ENCODE results near the gene JAML.

JAML gene

DNA sequence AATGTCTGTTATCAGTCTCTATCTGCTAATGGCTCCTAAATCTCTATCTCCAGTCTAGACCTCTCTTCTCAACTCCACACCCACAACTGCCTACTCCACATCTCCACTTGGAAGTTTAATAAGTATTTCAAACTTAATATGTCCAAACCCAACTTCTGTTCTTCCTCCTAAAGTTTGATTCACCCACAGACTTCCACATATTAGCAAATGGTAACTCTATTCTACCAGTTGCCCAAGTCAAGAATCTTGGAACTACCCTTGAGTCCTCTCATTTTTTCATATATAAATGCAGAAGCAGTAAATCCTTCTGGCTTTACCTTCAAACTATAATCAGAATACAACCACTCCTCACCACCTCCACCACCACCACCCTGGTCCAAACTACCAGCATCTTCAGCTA lies 6.7 kb upstream of the JAML start:
- DNase-seq, result no peak
- TF ChIP-seq GATA1 (IDR thresholded peaks at IDR 0.05; ENCODE audit: low read depth, low read length) (no peak), POLR2A (IDR thresholded peaks at IDR 0.05; ENCODE audit: low read length) (no peak)

DNA sequence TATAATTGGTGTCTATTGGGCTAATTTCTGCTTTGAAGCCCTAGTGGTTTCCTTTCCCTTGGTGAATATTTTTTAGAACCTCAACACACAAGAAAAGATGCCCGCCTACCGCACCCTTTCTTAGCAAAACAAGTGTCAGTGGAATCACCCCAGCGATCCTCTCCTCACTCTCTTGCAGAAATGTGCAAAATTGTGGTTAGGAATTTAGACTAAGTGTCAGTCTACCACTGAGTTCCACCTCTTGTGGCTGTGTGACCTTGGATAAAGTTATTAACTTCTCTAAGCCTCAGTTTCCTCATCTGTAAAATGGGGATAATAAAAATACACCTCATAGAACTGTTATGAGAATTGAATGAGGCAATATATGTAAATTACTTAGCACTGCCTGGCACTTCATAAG lies 5.3 kb upstream of the JAML start:
- TF ChIP-seq GATA1 (IDR thresholded peaks at IDR 0.05; ENCODE audit: low read depth, low read length) (no peak), POLR2A (IDR thresholded peaks at IDR 0.05; ENCODE audit: low read length) (no peak)
- no peak for DNase-seq

DNA sequence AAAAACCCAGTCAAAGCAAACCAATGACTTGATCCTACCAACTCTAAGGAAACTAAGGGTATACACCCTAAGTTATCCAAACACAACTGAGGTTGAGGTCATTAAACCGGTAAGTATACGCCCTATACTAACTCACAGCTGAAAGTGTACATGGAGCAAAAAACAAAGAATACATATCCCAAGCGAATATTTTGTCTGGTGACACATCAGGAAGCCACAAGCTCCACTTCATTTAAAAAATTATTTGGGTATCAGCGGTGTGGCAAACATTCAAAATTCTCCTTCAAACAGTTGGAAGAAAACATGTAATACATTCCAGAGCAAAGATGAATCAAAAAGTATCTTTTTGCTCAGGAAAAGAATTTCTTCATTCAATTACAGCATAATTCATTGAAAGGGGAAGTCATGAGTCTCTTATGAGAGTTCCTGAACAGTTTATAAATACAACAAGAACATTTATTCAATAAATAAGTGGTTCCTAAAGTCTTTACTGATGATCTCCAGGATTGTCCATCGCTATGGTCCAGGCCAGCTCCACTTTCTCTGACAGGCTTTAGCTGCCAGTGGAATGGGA lies 4.5 kb upstream of the JAML start:
- no peak for DNase-seq

DNA sequence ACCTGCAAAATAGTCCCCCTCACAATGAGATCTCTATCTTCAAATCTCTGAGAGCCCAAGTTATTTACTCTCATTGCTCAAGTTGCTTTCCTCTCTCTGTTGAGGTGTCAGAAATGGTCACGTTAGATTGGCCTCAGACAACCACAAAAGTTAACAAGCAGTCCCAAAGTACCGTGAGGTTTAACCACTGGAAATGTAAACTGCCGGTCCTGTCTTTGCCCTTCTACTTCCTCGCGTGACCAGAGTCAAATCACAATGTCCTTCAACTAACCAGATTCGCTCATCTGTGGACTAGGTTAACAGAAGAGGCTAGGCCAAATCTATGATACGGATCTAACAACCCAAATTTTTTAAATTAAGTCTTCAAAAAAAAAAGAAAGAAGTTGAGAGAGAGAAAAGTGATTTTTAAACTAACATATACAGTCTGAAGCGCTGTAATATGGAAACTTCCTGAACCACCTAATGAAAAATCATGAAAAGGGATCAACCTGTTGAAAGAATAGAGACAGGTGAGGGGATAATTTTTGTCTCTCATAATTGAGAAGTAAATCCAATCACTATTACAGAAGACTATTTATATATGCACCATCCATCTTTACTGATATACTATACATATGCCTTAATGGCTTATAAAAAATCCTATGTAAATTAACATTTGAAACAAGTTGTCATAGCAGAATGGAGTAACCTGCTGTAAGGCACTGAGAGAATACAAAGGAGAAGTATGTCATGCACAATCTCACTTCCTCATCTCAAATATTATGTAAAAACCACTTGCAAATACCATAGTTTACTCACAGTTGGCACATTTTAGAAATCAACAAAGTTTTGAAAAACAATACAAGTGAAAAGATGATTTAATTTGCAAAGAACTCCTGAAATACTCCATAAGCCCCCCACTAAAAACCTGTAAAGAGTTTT lies 3.3 kb upstream of the JAML start:
- no peak for TF ChIP-seq GATA1 (IDR thresholded peaks at IDR 0.05; ENCODE audit: low read depth, low read length)
- TF ChIP-seq POLR2A (IDR thresholded peaks at IDR 0.05; ENCODE audit: low read length), result no peak
- no peak for DNase-seq

More for the DNA sequence above, 4.5 kb upstream of the JAML start:
- TF ChIP-seq GATA1 (IDR thresholded peaks at IDR 0.05; ENCODE audit: low read depth, low read length) (no peak), POLR2A (IDR thresholded peaks at IDR 0.05; ENCODE audit: low read length) (no peak)

DNA sequence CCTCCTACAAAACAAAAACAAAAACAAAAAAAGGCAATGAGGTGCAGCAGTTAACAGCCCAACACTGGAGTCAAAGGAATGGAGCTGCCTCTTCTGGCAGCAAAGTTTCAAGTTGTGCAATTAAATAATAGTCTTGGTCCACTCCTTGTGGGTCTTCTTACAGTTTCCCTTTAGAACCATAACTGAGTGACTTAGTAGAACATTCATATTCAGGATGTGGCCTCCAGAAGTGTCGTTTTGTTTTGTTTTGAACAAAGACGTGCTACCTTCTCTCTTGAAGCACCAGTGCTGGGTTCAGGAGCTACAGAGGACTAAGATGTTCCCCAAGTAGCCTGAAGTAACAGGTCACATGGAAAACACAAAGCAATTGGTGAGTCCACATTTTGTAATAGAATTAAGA lies 2.0 kb upstream of the JAML start:
- TF ChIP-seq GATA1 (IDR thresholded peaks at IDR 0.05; ENCODE audit: low read depth, low read length), result no peak
- TF ChIP-seq POLR2A (IDR thresholded peaks at IDR 0.05; ENCODE audit: low read length), result no peak
- DNase-seq, result no peak

DNA sequence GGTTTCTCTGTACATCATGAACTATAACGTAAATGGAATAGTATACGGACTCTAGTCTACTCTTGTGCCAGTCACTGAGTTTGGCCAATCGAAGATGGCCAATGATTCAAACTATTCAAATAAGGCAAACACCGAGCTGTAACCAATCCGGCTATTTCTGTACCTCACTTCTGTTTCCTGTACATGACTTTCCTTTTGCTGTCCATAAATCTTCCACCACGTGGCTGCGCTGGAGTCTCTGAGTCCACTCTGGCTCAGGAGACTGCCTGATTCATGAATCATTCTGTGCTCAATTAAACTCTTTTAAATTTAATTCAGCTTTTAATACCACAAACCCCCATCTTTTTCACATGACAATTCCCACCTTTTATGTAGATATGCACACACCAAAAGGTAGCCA lies 1.5 kb upstream of the JAML start:
- peak in 1 of 2 experiments; percentile 6 for DNase-seq
- TF ChIP-seq GATA1 (IDR thresholded peaks at IDR 0.05; ENCODE audit: low read depth, low read length) (no peak), POLR2A (IDR thresholded peaks at IDR 0.05; ENCODE audit: low read length) (no peak)

DNA sequence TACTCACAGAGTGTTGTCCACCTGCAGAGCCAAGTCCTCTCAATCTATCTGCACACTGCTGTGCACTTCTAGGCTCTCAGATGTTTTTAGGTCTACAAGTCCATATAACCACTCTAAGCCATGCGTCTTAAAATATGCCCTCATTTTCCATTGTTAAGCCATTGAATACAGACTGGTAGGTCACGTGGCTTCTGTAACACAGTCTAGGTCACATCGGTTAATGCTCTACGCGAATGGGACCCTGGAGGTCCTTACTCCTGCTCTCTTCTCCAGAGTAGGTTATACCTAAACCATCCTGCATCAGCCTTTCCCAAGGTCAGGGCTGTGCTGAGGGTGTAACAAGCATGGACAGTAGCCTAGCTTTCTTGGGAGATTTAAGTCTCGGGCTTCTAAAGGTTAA lies 819 bp downstream of the JAML start:
- TF ChIP-seq GATA1 (IDR thresholded peaks at IDR 0.05; ENCODE audit: low read depth, low read length), result no peak
- TF ChIP-seq POLR2A (IDR thresholded peaks at IDR 0.05; ENCODE audit: low read length), result no peak
- DNase-seq, result no peak

DNA sequence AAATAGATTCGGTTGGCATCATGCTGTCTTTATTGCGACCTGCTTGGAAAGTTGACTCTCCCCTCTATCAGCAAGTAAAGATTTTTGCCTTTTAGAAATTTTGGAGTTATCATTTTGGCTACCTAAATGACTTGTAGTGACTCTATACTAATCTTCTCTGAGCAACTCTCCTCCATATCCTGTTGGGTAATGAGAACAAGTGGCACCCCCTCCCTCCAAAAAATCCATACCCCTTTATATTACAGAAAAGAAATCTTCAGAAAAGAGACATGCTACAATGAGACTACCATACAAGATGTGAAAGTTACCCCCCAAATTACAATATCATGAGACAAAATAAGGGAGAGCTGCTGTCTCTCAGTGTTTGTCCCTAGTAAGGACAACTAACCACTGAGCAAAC lies 1.2 kb downstream of the JAML start:
- no peak for TF ChIP-seq GATA1 (IDR thresholded peaks at IDR 0.05; ENCODE audit: low read depth, low read length)
- no peak for TF ChIP-seq POLR2A (IDR thresholded peaks at IDR 0.05; ENCODE audit: low read length)
- no peak for DNase-seq

DNA sequence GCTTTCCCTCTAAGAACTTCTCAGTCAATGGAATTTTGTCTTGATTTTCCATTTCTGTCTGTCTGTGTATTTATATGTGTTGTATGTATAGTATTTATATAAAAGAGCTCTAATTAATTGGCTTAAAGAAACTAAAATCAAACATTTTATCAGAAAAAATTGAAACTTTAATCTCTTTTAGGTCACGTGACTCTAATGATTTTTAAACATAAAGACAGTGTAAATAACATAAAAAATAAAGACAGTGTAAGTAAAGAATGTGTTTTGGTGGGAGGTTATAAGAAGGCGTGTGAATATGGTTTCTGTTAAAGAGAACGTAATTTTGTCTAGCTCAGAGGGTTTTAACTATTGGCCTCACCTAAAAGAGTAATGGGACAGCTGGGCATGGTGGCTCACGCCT lies 2.4 kb downstream of the JAML start:
- no peak for DNase-seq
- no peak for TF ChIP-seq GATA1 (IDR thresholded peaks at IDR 0.05; ENCODE audit: low read depth, low read length)

DNA sequence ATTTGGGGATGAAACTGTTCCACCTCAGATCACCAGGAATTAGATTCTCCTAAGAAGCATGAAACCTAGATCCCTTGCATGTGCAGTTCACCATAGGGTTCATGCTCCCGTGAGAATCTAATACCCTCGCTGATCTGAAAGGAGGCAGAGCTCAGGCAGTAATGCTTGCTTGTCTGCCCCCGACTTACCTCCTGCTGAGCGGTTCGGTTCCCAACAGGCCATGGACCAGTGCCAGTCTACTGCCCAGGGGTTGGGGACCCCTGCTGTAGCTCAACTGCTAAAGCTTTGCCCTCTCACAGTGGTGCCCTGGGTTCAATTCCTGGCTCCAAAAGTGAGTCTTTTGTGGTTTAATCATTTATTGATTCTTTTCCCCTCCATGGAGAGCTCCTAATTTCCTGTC lies 3.4 kb downstream of the JAML start:
- TF ChIP-seq POLR2A (IDR thresholded peaks at IDR 0.05; ENCODE audit: low read length) (no peak), GATA1 (IDR thresholded peaks at IDR 0.05; ENCODE audit: low read depth, low read length) (no peak)
- no peak for DNase-seq

DNA sequence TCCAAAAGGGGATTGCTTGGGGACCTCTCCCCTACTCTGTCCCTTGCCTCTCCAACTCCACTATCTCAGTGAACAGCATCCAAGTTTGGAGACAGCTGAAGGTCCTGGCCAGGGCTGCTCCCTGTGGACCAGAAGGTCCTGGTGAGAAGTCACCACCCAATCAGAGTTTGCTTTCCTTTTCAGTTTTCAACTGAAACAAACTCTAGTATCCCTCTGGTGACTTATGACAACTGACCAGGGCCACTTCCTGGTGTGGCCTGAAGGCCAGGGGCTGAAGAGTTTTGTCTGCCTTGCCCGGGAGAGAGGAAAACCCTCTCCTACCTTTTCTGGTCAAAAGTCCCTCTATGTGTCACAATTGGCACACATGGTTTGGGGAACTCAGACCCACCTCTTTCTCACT lies 5.1 kb downstream of the JAML start:
- no peak for DNase-seq
- TF ChIP-seq GATA1 (IDR thresholded peaks at IDR 0.05; ENCODE audit: low read depth, low read length) (no peak), POLR2A (IDR thresholded peaks at IDR 0.05; ENCODE audit: low read length) (no peak)

DNA sequence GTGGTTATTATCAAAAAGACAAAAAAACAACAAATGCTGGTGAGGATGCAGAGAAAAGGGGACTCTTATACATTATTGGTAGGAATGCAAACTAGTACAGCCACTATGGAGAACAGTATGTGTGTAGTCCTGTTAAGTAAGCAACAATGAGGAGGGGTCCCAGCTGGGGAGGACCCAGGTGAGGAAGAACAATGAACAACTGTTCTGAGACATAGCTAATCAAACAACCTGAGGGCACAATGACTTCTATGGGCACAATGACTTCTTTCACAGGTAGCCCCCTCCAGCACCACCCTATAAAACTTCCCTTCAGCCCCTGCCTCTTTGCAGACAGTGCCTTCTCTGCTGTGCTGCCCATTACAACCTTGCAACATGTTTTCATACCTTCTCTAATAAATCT lies 5.6 kb downstream of the JAML start:
- TF ChIP-seq POLR2A (IDR thresholded peaks at IDR 0.05; ENCODE audit: low read length) (no peak), GATA1 (IDR thresholded peaks at IDR 0.05; ENCODE audit: low read depth, low read length) (no peak)
- no peak for DNase-seq

DNA sequence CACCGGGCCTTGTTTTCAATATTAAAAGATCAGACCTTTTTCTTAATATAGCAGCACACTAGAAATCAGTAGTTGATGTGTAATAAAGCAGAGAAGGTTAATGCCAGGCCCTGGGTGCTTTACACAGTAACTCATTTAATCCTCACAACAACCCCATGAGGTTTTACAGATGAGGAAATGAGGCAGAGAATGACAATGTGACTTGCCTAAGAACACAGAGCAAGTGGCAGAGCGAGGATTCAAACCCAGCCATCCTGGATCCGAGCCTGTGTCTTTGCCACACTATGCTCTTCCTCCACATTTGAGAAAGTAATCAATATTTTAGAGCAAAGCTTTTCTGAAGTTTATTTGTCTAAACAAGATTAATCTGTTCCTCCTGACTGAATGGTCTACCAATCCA lies 7.2 kb downstream of the JAML start:
- TF ChIP-seq GATA1 (IDR thresholded peaks at IDR 0.05; ENCODE audit: low read depth, low read length), result no peak
- TF ChIP-seq POLR2A (IDR thresholded peaks at IDR 0.05; ENCODE audit: low read length), result no peak

DNA sequence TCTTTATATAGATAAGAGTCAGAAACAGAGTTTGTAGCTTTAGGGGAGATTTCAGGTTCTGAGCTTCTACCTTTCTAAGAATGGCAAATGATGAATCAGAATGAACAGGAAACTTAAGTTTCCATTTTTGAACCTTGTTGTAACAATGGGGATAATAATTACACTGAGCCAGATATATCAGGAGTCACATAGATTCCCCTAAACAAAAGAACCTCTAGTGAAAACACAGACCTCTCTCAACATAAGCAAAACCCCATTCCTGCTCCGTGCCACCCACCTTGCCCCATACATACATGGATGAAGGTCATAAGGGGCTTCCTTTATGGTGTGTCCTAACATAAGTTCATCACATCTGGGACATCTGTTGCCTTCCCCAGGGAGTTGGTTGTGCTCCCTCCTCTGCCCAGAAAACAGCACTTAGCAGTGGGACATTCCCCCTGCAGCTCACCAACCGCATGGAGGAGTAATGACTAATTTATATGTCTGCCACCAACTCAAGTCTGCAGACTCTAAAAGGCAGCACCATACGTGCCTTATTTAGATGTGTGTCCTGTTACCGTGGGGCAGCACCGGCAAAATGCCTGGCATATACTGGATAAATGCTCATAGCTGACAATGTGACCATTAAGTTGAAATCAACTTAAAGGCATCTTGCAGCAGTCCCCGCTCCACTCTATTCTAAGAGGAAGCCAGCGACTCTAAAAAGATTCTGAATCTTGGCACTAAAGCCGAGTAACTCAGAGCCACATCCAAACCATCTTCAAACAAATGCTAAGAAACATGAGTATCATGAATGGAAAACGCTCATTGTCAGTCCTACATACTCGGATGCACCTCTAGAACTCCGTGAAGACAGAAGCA lies 8.0 kb downstream of the JAML start:
- DNase-seq, result no peak
- TF ChIP-seq POLR2A (IDR thresholded peaks at IDR 0.05; ENCODE audit: low read length) (no peak), GATA1 (IDR thresholded peaks at IDR 0.05; ENCODE audit: low read depth, low read length) (no peak)

More for the DNA sequence above, 7.2 kb downstream of the JAML start:
- DNase-seq, result no peak

Data from erythroblast (primary cell).